ENCODE results near the gene PRAMEF10.

DNA sequence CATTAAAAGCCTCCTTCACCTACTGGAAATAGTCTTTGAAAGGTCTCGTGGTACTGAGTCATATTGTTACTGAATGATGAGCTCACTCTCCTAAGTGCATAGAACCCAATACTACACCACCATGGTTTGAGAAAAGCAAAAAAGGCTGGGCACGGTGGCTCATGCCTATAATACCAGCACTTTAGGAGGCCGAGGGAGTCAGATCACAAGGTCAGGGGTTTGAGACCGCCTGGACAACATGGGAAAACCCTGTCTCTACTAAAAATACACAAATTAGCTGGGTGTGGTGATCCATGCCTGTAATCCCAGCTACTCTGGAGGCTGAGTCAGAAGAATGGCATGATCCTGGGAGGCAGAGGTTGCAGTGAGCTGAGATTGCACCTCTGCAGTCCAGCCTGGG is 46.3 kb downstream of the PRAMEF10 start:
- TF ChIP-seq, protein P1, sequence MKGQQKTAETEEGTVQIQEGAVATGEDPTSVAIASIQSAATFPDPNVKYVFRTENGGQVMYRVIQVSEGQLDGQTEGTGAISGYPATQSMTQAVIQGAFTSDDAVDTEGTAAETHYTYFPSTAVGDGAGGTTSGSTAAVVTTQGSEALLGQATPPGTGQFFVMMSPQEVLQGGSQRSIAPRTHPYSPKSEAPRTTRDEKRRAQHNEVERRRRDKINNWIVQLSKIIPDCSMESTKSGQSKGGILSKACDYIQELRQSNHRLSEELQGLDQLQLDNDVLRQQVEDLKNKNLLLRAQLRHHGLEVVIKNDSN (IDR thresholded peaks at IDR 0.05) = no peak
- no peak for TF ChIP-seq FOXM1 (IDR thresholded peaks at IDR 0.05; ENCODE audit: borderline replicate concordance, low read depth)
- TF ChIP-seq CEBPB (IDR thresholded peaks at IDR 0.05) = no peak
- TF ChIP-seq, protein P2, sequence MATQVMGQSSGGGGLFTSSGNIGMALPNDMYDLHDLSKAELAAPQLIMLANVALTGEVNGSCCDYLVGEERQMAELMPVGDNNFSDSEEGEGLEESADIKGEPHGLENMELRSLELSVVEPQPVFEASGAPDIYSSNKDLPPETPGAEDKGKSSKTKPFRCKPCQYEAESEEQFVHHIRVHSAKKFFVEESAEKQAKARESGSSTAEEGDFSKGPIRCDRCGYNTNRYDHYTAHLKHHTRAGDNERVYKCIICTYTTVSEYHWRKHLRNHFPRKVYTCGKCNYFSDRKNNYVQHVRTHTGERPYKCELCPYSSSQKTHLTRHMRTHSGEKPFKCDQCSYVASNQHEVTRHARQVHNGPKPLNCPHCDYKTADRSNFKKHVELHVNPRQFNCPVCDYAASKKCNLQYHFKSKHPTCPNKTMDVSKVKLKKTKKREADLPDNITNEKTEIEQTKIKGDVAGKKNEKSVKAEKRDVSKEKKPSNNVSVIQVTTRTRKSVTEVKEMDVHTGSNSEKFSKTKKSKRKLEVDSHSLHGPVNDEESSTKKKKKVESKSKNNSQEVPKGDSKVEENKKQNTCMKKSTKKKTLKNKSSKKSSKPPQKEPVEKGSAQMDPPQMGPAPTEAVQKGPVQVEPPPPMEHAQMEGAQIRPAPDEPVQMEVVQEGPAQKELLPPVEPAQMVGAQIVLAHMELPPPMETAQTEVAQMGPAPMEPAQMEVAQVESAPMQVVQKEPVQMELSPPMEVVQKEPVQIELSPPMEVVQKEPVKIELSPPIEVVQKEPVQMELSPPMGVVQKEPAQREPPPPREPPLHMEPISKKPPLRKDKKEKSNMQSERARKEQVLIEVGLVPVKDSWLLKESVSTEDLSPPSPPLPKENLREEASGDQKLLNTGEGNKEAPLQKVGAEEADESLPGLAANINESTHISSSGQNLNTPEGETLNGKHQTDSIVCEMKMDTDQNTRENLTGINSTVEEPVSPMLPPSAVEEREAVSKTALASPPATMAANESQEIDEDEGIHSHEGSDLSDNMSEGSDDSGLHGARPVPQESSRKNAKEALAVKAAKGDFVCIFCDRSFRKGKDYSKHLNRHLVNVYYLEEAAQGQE (IDR thresholded peaks at IDR 0.05; ENCODE audit: low read depth) = no peak
- TF ChIP-seq YY1 (IDR thresholded peaks at IDR 0.05; ENCODE audit: low read depth) = no peak
- TF ChIP-seq RAD21 (IDR thresholded peaks at IDR 0.05; ENCODE audit: low read depth) = no peak
- TF ChIP-seq TAF1 (IDR thresholded peaks at IDR 0.05; ENCODE audit: low read depth) = no peak

Measured in Ishikawa (cell line).